GM12892 (cell line): Measurements from ENCODE around the gene ACSL1.
"Not testable (repeated sequence)": the region's sequence is repeated elsewhere in the genome, so short reads cannot be mapped to it uniquely, and the experiment has no call there.

ENCODE experiments used
- DNase-seq: peaks from one replicate; pipeline ENCODE4 v3.0.0; 2011; ENCODE audit not compliant: insufficient read length
- FAIRE-seq: peaks from 2 replicates; lab custom pipeline; 2011; peaks lifted over from hg19 to GRCh38; lab: Jason Lieb, UNC
- POLR2A ChIP-seq: IDR thresholded peaks from 2 replicates; pipeline ENCODE4 v1.6.1; 2011; ENCODE audit warnings: low read depth, low read length, control low read depth
- POLR2AphosphoS5 ChIP-seq: IDR thresholded peaks from 2 replicates; pipeline ENCODE4 v1.6.1; 2011; ENCODE audit warnings: low read depth, low read length, control low read depth
- TAF1 ChIP-seq: IDR thresholded peaks from 2 replicates; pipeline ENCODE4 v1.6.1; 2011; ENCODE audit warnings: low read depth, mild to moderate bottlenecking, control low read depth, low read length, borderline replicate concordance

The ACSL1 gene

DNA sequence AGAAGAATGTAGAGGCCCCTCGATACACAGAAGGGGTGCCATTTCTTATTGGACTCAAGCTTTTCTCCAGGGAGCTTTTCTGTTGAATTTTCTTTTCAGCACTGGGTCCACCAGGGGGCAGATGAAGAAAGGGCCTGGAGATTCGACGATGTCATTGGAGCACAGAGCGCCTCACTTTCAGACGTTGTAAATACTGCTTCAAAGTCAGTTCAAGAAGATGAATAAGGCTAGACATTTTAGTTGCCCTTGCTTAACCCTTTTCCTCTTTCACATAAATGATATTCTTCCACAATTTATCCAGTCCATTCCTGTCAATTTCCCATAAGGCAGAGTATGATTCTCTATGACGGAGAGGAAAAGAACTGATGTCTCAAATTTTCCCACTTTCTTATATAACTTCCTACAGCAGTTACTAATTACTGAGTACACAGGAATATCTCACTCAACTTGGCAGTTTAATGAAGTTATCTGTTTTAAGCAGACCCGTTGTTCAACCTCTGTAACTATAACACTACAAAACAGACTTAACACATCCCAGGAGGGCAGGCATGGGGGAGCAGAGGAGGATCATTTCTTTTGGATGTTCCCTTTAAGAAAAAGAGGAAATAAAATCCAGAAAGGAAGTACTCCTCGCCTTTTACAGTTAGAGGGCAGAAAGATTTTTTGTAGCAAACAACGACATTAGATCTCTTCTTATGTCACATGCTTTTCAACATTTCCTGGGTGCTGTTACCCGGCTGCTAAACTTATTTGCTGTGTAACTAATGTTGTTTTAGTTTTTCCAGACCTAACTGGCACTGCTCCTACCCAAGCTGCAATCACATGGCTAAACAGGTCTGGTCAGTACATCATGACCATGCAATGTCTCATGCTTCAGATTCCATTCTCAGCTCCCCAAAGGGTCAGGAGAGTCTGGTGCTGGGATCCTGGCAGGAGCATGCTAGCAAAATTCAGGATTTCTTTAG is 79.7 kb downstream of the ACSL1 start:
- DNase-seq: peak; percentile 72
- TF ChIP-seq POLR2A (no peak), POLR2AphosphoS5 (no peak), TAF1 (no peak)

DNA sequence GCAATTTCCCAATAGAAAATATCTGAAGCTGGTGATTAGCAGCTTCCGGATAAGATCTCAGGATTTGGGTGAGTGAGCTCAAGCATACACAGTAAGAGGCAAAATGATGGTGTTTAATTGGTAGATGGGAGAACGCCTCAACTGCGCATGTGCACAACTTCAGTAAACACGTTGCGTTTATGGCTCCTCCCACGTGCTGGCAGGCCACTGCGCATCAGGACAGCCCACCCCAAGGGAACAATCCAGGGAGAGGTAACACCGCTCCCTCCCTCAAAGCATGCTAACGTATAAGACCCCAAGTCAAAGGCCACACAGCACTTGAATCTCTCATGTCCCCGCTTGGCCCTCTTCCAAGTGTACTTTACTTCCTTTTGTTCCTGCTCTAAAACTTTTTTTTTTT is 81.5 kb downstream of the ACSL1 start:
- FAIRE-seq (no peak), DNase-seq (no peak)
- TF ChIP-seq POLR2A (no peak), POLR2AphosphoS5 (no peak), TAF1 (no peak)

More for the DNA sequence above, 79.7 kb downstream of the ACSL1 start:
- peak; percentile 57 for FAIRE-seq

DNA sequence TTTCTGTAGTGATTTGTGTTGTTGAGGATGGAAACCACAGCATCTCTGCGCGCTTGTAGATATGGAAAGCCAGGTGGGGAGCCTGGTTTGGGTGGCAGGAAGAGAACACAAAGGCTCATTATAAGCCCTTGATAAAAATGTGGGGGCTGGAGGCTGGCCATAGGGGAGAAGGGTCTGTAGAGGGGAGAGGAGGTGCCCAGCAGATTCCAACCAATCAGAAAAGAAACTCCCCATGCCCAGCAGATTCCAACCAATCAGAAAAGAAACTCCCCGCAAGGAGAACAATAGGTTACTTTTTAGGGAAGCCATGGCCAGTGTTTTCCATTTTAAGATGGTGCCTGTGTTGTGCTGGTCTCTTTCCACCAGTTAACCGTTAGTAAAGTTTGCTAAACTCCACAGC is 82.1 kb downstream of the ACSL1 start:
- FAIRE-seq: no peak
- DNase-seq: no peak
- TF ChIP-seq TAF1 (no peak), POLR2AphosphoS5 (no peak), POLR2A (no peak)

DNA sequence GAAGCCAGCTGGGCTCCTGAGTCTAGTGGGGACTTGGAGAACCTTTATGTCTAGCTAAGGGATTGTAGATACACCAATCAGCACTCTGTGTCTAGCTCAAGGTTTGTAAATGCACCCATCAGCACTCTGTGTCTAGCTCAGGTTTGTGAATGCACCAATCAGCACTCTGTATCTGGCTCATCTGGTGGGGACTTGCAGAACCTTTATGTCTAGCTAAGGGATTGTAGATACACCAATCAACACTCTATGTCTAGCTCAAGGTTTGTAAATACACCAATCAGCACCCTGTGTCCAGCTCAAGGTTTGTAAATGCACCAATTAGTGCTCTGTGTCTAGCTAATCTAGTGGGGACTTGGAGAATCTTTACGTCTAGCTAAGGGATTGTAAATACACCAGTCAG is 84.1 kb downstream of the ACSL1 start:
- DNase-seq, FAIRE-seq: not testable (repeated sequence)

DNA sequence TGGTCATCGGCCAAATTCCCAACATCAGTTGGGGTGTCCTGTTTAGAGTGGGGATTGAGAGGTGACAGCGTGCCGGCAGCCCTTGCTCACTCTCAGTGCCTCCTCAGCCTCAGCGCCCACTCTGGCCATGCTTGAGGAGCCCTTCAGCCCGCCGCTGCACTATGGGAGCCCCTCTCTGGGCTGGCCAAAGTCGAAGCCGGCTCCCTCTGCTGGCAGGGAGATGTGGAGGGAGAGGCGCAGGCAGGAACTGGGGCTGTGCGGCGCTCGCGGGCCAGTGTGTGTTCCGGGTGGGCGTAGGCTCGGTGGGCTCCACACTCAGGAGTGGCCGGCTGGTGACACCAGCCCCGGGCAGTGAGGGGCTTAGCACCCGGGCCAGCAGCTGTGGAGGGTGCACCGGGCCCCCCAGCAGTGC is 84.8 kb downstream of the ACSL1 start:
- DNase-seq (no peak), FAIRE-seq (no peak)
- no peak for TF ChIP-seq POLR2A
- no peak for TF ChIP-seq POLR2AphosphoS5
- no peak for TF ChIP-seq TAF1

DNA sequence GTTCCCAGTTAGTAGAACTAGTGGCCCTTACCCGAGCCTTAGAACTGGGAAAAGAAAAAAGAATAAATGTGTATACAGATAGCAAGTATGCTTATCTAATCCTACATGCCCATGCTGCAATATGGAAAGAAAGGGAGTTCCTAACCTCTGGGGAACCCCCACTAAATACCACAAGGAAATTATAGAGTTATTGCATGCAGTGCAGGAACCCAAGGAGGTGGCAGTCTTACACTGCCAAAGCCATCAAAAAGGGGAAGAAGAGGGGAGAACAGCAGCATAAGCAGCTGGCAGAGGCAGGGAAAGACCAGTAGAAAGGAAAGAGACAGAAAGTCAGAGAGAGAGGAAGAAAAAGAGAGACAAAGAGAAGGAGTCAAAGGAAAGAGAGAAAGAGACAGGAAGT is 86.2 kb downstream of the ACSL1 start:
- FAIRE-seq, DNase-seq: not testable (repeated sequence)

DNA sequence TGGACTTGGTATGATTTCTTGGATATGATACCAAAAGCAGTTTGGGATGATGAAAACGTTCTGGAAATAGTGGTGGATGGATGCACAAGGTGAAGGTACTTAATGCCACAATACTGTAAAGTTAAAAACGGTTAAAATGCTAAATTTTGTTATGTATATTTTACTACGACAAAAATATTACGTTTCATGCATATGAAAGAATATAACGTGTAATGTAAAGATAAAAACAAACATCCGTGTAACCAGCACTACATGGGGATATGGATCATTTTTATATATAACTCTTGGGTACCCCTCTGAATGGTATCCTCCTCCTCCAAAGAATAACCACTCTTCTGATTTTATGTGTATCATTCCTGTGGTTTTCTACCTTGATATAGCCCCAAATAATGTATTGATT is 91.0 kb downstream of the ACSL1 start:
- DNase-seq (no peak), FAIRE-seq (no peak)
- no peak for TF ChIP-seq POLR2AphosphoS5
- no peak for TF ChIP-seq TAF1
- no peak for TF ChIP-seq POLR2A

DNA sequence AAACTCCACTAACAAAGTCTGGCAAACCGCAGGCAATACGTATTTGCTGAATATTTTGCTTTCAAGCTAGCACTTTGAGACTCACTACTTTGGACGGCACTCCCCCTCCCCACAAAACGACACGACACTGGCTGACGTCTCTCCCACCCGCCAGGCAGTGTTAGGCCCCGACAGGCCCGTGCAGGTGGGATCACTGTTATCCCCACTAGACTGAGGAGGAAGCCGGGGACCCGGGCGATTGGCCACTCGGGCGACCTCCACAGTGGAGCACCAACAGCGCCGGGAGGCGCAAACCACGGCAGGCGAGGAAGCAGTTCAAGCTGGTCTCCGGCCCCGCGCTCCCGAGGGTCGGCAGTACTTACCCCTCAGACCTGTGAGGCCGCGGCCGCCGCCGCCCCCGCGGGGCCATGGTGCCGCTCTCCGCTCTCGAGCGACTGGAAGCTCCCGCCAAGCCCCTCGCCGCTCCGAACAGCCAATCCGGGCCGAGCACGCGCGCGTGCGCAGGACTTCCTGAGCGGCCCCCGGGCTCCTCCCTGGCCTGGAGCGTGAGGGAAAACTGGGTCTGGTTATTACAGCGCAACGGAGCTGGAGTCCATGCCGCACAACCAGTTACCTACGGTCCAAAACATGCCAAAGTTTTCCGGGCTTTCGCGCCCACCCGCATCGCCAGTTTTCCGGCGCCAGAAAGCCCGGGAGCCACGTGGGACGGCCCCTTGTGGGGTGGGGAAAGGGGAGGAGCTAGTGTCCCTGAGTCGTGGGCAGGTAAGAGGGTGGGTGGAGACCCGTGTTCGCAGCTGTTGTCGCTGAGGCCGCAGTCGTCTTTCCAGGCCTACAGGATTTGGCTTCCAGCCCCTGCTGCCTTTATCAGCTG is 91.9 kb downstream of the ACSL1 start, which contains the start of gene CENPU:
Gene CENPU, minus strand, starts transcription at position 443 of the 871 bp plus-strand sequence. Its CDS starts 34 bp downstream, at position 409.
- peak; percentile 98 for DNase-seq
- peak; percentile 98 for FAIRE-seq
- TF ChIP-seq TAF1 (peak; percentile 68), POLR2A (peak; percentile 81), POLR2AphosphoS5 (peak; percentile 61)

DNA sequence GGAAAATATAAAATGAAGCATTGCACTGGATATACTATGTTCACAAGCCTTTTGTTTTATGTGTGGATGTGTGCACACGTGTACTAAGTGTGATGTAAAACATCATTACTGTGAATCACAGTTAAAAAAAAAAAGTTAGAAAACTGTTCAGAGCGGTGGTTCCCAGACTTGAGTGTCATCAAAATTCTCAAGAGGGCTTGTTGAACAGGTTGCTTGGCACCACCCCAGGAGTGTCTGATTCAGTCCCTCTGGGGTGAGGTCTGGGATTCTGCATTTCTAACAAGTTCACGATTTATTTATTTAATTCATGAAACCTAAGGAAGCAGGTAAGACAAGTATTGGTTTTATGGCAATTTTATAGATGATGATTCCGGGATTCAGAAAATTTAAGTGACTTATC is 93.6 kb downstream of the ACSL1 start:
- no peak for TF ChIP-seq TAF1
- no peak for TF ChIP-seq POLR2AphosphoS5
- no peak for TF ChIP-seq POLR2A
- FAIRE-seq (no peak), DNase-seq (no peak)

DNA sequence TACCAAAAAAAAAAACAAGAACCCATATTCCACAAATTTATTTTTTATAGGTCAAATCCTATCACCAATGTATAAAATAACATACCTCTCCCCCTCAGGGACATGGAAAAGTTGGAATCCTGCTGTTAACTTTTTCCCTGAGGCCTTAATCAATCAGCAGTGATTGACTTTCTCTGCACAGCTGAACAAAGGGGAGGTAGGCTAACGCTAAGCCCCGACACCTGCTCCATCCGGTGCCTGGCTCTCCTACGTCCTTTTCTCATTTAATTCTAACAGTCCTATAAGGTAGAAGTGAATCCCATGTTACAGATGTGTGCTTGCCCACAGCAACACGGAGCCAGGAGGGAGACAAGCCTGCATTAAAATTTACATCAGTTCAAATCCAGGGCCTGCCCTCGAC is 94.7 kb downstream of the ACSL1 start:
- FAIRE-seq: no peak
- TF ChIP-seq TAF1 (no peak), POLR2AphosphoS5 (no peak), POLR2A (no peak)
- no peak for DNase-seq

DNA sequence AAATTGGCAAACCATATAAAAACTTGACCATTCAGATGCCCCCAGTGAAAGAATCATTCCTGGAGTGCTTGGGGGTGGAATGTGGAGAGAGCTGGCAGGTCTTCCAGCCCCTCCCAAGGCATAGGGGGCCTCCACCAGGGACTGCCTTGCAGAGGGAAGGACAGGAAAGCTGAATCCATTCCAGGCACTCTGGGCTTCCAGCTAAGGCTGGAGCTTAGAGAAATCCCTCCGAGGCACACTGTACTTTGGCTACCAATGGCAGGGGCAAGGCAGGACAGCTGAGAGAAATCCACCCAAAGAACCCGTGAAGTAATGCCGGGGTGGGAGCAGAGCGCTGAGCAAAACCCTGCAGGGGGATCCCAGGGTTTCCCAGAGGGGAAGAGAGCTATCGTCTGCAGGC is 95.8 kb downstream of the ACSL1 start:
- FAIRE-seq (no peak), DNase-seq (no peak)
- TF ChIP-seq POLR2AphosphoS5 (no peak), POLR2A (no peak), TAF1 (no peak)

DNA sequence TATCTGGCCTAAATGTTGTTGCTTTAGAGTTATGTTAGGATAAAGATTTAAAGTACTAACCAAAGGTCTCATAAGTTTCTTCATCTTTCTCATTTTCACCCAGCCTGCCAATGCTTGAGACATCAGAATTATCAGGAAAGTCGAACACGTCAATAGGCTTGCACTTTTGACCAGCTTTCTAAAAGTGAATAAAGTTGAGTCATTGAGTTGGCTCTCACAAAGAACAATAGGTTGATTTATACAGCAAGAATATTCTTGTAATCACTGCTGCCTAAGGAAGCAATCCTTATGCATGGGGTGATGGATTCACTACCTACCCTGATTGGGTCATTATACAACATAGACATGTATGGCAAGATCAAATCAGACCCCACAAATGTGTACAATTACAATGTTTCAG is 96.9 kb downstream of the ACSL1 start:
- FAIRE-seq (no peak), DNase-seq (no peak)
- TF ChIP-seq POLR2AphosphoS5 (no peak), POLR2A (no peak), TAF1 (no peak)
